Cardiac muscle cell (in vitro differentiated cells and primary cell): ENCODE measurements around the gene PLA2G2E. TPM values are rescaled to one million over a fixed set of nuclear protein-coding genes. Genes with fewer than 3 reads are reported as not detected.

Source experiments
- DNase-seq, 2 donors: peaks; one replicate each; pipeline versions ENCODE4 v3.0.0 to v3.0.0-alpha.2; 2010 to 2017; ENCODE audit warnings: low read depth in 1 of 2, low spot score in 1 of 2
- H3K27ac ChIP-seq: fragments of 200-600 bp; sonication (generic); 2 replicates; pipeline ENCODE4 v1.5.1; 2016
- H3K27me3 ChIP-seq: fragments of 200-600 bp; sonication (generic); 2 replicates; pipeline ENCODE4 v1.6.0; 2016; ENCODE audit warnings: control low read depth
- H3K36me3 ChIP-seq: fragments of 200-600 bp; sonication (generic); 2 replicates; pipeline ENCODE4 v1.5.1; 2016; ENCODE audit warnings: control low read depth
- H3K4me1 ChIP-seq: fragments of 200-600 bp; sonication (generic); 2 replicates; pipeline ENCODE4 v1.8.1; 2017; ENCODE audit warnings: low read depth, mild to moderate bottlenecking, mixed run types
- H3K4me3 ChIP-seq: fragments of 200-600 bp; sonication (generic); 2 replicates; pipeline ENCODE4 v1.5.1; 2016; ENCODE audit warnings: mild to moderate bottlenecking
- H3K9me3 ChIP-seq: fragments of 200-600 bp; sonication (generic); 2 replicates; pipeline ENCODE4 v1.5.1; 2017; ENCODE audit warnings: low read depth, mild to moderate bottlenecking, control low read depth
- CTCF ChIP-seq: IDR thresholded peaks from 2 replicates; pipeline ENCODE4 v1.5.1; 2012; ENCODE audit warnings: low read depth, mild to moderate bottlenecking, low read length
- polyA plus RNA-seq: library from polyadenylated mRNA; unstranded; fragments of >200 nt; fragmentation: Nextera tagmentation; extraction: Ambion mirVana; gene quantifications from 2 replicates; pipeline ENCODE4 v1.2.1, GENCODE V29; 2016
- total RNA-seq: library from RNA; depleted of rRNA; stranded (reverse); fragments of >200 nt; gene quantifications from 2 replicates; pipeline ENCODE4 v1.2.3, GENCODE V29; 2016

PLA2G2E gene, protein sequence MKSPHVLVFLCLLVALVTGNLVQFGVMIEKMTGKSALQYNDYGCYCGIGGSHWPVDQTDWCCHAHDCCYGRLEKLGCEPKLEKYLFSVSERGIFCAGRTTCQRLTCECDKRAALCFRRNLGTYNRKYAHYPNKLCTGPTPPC
- total RNA-seq = not detected in 2 replicates
- not detected in 2 replicates for polyA plus RNA-seq

DNA sequence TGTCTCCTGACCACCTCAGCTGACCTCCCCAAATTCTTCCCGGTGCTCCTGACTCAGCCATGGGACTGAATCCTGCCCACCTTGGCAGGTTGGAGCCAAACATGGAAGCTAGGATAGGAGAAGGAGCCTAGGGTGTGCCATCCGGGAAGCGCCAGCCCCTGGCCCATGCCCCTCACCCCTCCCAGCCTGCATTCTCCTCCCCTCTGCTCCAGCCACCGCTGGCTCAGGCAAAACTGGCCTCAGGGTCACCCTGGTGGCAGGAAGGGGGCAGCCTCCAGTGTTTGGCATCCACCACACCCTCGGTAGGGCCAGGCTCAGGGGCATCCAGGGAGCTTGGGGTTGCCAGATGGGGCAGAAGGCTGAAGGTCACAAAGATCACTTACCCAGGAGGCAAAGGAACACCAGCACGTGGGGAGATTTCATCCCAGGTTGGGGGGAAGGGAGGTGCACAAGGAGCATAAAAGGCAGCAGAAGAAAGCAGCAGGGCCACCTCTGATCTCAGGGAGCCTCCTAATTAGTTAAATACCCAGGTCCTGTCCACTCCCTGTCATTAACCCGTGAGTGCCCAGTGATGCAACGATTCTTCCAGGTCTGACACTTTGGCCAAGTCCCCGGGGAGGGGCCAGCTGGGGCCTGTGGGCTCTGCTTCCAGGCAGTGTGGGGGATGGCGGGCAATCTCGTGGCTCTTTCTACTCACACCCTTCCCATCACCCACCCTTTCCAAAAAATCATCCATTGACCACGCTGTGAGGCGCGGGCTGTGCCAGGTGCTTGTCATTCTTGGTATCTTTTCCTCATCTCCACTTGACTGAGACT, at the start of gene PLA2G2E:
Gene PLA2G2E, minus strand, starts transcription at position 481 of the 816 bp plus-strand sequence. Its CDS starts 58 bp downstream, at position 423.
- Histone ChIP-seq H3K4me3 (no peak within 1 kb of the TSS), H3K4me1 (no peaks in the 10 kb centered on the region), H3K36me3 (no peaks in the 10 kb centered on the region), H3K9me3 (no peaks in the 10 kb centered on the region), H3K27me3 (no peaks in the 10 kb centered on the region), H3K27ac (no peak within 1 kb of the TSS)
- no peak for DNase-seq
- no peak for TF ChIP-seq CTCF

GRCh38 chr1:19971664-19972063, 48.2 kb upstream of the PLA2G2E start:
- no peaks in the 10 kb centered on the region for H3K4me1 ChIP-seq
- H3K27me3 ChIP-seq = peaks cover 4% of the 10 kb centered on the region
- H3K27ac ChIP-seq = no peak overlapping the region
- H3K36me3 ChIP-seq = no peaks in the 10 kb centered on the region
- H3K4me3 ChIP-seq = no peak overlapping the region
- no peak for TF ChIP-seq CTCF
- H3K9me3 ChIP-seq = no peaks in the 10 kb centered on the region
- no peak for DNase-seq

- H3K4me1 ChIP-seq = no peaks in the 10 kb centered on the region
- H3K27me3 ChIP-seq = peaks cover 4% of the 10 kb centered on the region
- no peaks in the 10 kb centered on the region for H3K9me3 ChIP-seq
- no peak overlapping the region for H3K4me3 ChIP-seq
- TF ChIP-seq CTCF = no peak
- peak in 1 of 2 donors; percentile 42 for DNase-seq
- no peak overlapping the region for H3K27ac ChIP-seq
- H3K36me3 ChIP-seq = no peaks in the 10 kb centered on the region
Observed at GRCh38 chr1:19969898-19970660, 46.7 kb upstream of the PLA2G2E start.

DNA sequence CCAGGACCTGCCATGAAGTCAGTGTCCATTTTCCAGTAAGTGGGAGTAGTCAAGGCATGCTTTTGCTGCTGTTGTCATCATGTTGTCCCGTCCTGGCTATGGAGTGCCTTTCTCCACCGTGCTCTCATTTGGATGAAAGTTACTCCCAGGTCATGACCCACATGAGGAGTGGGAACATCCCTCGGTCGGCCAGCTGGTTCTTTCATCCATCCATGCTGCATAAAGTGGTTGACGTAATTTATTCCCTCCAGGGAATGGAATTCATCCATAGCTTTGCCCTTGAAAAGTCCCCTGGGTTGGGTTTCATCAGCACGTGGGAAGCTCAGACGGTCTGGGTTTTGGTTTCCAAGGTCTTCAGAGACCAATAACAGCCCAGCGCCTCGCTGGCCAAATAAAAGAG, 44.4 kb upstream of the PLA2G2E start:
- no peak overlapping the region for H3K4me3 ChIP-seq
- H3K9me3 ChIP-seq = no peaks in the 10 kb centered on the region
- H3K27ac ChIP-seq = no peak overlapping the region
- TF ChIP-seq CTCF = no peak
- peaks cover 4% of the 10 kb centered on the region for H3K27me3 ChIP-seq
- H3K36me3 ChIP-seq = no peaks in the 10 kb centered on the region
- DNase-seq = no peak
- H3K4me1 ChIP-seq = no peaks in the 10 kb centered on the region

GRCh38 chr1:19964542-19964941, 41.1 kb upstream of the PLA2G2E start:
- Histone ChIP-seq H3K4me3 (no peak overlapping the region), H3K4me1 (no peaks in the 10 kb centered on the region), H3K27me3 (peaks cover 4% of the 10 kb centered on the region), H3K9me3 (no peaks in the 10 kb centered on the region), H3K36me3 (no peaks in the 10 kb centered on the region), H3K27ac (no peak overlapping the region)
- DNase-seq = no peak
- TF ChIP-seq CTCF = no peak
